WTC11 (cell line): ENCODE measurements around the gene HSD3B7. TPM values are rescaled to one million over a fixed set of nuclear protein-coding genes. Genes with fewer than 3 reads are reported as not detected.

Source experiments
- ATAC-seq: fragments of 200-7000 bp; cut with Tn5 transposase; 2 replicates; pipeline ENCODE4 v1.10.0; 2021; ENCODE audit warnings: mild to moderate bottlenecking, moderate library complexity
- CTCF ChIA-PET: fragments of 300-600 bp; sonication (Branson Sonifier 250); formaldehyde crosslinking; loops from one replicate; lab custom pipeline; 2021; ENCODE audit warnings: antibody characterized with exemption; lab: Charles Lee
- POLR2A ChIA-PET: fragments of 350-600 bp; sonication (Branson Sonifier 250); formaldehyde crosslinking; loops from one replicate; lab custom pipeline; 2021; ENCODE audit warnings: antibody characterized with exemption; lab: Charles Lee
- DNase-seq: peaks from one replicate; pipeline ENCODE4 v3.0.0; 2021; ENCODE audit warnings: low spot score
- H3K27ac Mint-ChIP-seq: 2 replicates; pipeline ENCODE4 v1.8.0; 2021; ENCODE audit warnings: mixed read lengths
- H3K27me3 Mint-ChIP-seq: 2 replicates; pipeline ENCODE4 v1.8.0; 2021; ENCODE audit warnings: low read depth, mild to moderate bottlenecking, moderate library complexity, mixed read lengths
- H3K36me3 Mint-ChIP-seq: 2 replicates; pipeline ENCODE4 v1.8.0; 2021; ENCODE audit warnings: mixed read lengths
- H3K4me1 Mint-ChIP-seq: 2 replicates; pipeline ENCODE4 v1.8.0; 2022; ENCODE audit warnings: mixed read lengths
- H3K4me3 Mint-ChIP-seq: 2 replicates; pipeline ENCODE4 v1.8.0; 2021; ENCODE audit warnings: mild to moderate bottlenecking, moderate library complexity, mixed read lengths
- H3K9me3 Mint-ChIP-seq: 2 replicates; pipeline ENCODE4 v1.8.0; 2021; ENCODE audit warnings: mixed read lengths
- ESRRA ChIP-seq: sonication (generic); formaldehyde crosslinking; IDR thresholded peaks from 2 replicates; pipeline ENCODE4 v1.8.1; 2022; ENCODE audit warnings: mild to moderate bottlenecking, missing genetic modification reagents, borderline replicate concordance
- FOXJ3 ChIP-seq: sonication (generic); formaldehyde crosslinking; IDR thresholded peaks from 2 replicates; pipeline ENCODE4 v1.9.0; 2021; ENCODE audit warnings: missing genetic modification reagents, mild to moderate bottlenecking, borderline replicate concordance
- JUN ChIP-seq: sonication (generic); formaldehyde crosslinking; IDR thresholded peaks from 2 replicates; pipeline ENCODE4 v1.8.0; 2023; ENCODE audit warnings: mild to moderate bottlenecking, missing genetic modification reagents
- MYBL2 ChIP-seq: sonication (generic); formaldehyde crosslinking; IDR thresholded peaks from 2 replicates; pipeline ENCODE4 v1.8.1; 2023; ENCODE audit warnings: mild to moderate bottlenecking, moderate library complexity, missing genetic modification reagents
- NFE2L1 ChIP-seq: sonication (generic); formaldehyde crosslinking; IDR thresholded peaks from 2 replicates; pipeline ENCODE4 v1.8.1; 2023; ENCODE audit warnings: missing genetic modification reagents
- RELA ChIP-seq: sonication (generic); formaldehyde crosslinking; IDR thresholded peaks from 2 replicates; pipeline ENCODE4 v1.8.1; 2022; ENCODE audit warnings: missing genetic modification reagents, mild to moderate bottlenecking, borderline replicate concordance
- SMAD4 ChIP-seq: sonication (generic); formaldehyde crosslinking; IDR thresholded peaks from 2 replicates; pipeline ENCODE4 v1.8.0; 2022; ENCODE audit warnings: mild to moderate bottlenecking, missing genetic modification reagents
- SOX15 ChIP-seq: fragments of 250-450 bp; sonication (Bioruptor Pico); IDR thresholded peaks from 2 replicates; pipeline ENCODE4 v1.9.0; 2021; ENCODE audit warnings: mild to moderate bottlenecking
- SP1 ChIP-seq: sonication (generic); formaldehyde crosslinking; conservative IDR thresholded peaks from 2 replicates; pipeline ENCODE4 v1.8.1; 2022; ENCODE audit warnings: missing genetic modification reagents
- TCF7 ChIP-seq: sonication (generic); formaldehyde crosslinking; IDR thresholded peaks from 2 replicates; pipeline ENCODE4 v1.8.0; 2022; ENCODE audit warnings: mild to moderate bottlenecking, low read depth, missing genetic modification reagents, moderate library complexity
- TEAD4 ChIP-seq: sonication (generic); formaldehyde crosslinking; IDR thresholded peaks from 2 replicates; pipeline ENCODE4 v1.8.0; 2022; ENCODE audit warnings: mild to moderate bottlenecking, missing genetic modification reagents
- ZBTB21 ChIP-seq: sonication (generic); formaldehyde crosslinking; IDR thresholded peaks from 2 replicates; pipeline ENCODE4 v1.8.1; 2023; ENCODE audit warnings: mild to moderate bottlenecking, missing genetic modification reagents, borderline replicate concordance
- ZNF121 ChIP-seq: sonication (generic); formaldehyde crosslinking; IDR thresholded peaks from 2 replicates; pipeline ENCODE4 v1.8.0; 2023; ENCODE audit warnings: missing genetic modification reagents
- ZNF219 ChIP-seq: sonication (generic); formaldehyde crosslinking; IDR thresholded peaks from 2 replicates; pipeline ENCODE4 v1.8.0; 2023; ENCODE audit warnings: missing genetic modification reagents, mild to moderate bottlenecking, borderline replicate concordance
- ZNF416 ChIP-seq: fragments of 250-450 bp; sonication (Bioruptor Pico); IDR thresholded peaks from 2 replicates; pipeline ENCODE4 v1.9.0; 2021; ENCODE audit warnings: mild to moderate bottlenecking, inconsistent platforms
- total RNA-seq: library from RNA; stranded (reverse); gene quantifications from 3 replicates; pipeline ENCODE4 v1.2.3, GENCODE V29; 2021
- TF ChIP-seq, protein P1 (sequence below): sonication (generic); formaldehyde crosslinking; IDR thresholded peaks from 2 replicates; pipeline ENCODE4 v1.8.1; 2023; ENCODE audit warnings: mild to moderate bottlenecking, missing genetic modification reagents
- TF ChIP-seq, protein P2 (sequence below): sonication (generic); formaldehyde crosslinking; IDR thresholded peaks from 2 replicates; pipeline ENCODE4 v1.8.0; 2023; ENCODE audit warnings: mild to moderate bottlenecking, missing genetic modification reagents
- TF ChIP-seq, protein P3 (sequence below): fragments of 250-450 bp; sonication (Bioruptor Pico); IDR thresholded peaks from 2 replicates; pipeline ENCODE4 v1.9.0; 2021; ENCODE audit warnings: moderate library complexity, mild to moderate bottlenecking, inconsistent platforms, borderline replicate concordance

Gene HSD3B7
- total RNA-seq, 1 experiment from 2014 or later, result 4.5 TPM

DNA sequence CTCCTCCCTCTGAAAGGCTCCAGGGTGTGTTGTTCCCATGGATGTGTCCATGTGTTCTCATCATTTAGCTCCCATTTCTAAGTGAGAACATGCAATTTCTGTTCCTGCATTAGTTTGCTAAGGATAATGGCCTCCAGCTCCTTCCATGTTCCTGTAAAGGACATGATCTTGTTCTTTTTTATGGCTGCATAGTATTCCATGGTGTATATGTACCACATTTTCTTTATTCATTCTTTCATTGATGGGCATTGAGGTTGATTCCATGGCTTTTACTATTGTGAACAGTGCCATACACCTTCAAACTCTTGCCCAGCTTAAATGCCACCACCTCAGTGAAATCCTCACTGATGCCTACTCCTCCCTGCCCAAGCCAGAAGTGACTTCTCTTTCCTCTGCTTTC lies 40.7 kb upstream of the HSD3B7 start:
- H3K9me3 Mint-ChIP-seq, result no peaks in the 10 kb centered on the region
- ATAC-seq, result no peak
- no peak for TF ChIP-seq ZNF219 (CRISPR knock-in tag)
- TF ChIP-seq ZNF416, result no peak
- TF ChIP-seq, protein P1, sequence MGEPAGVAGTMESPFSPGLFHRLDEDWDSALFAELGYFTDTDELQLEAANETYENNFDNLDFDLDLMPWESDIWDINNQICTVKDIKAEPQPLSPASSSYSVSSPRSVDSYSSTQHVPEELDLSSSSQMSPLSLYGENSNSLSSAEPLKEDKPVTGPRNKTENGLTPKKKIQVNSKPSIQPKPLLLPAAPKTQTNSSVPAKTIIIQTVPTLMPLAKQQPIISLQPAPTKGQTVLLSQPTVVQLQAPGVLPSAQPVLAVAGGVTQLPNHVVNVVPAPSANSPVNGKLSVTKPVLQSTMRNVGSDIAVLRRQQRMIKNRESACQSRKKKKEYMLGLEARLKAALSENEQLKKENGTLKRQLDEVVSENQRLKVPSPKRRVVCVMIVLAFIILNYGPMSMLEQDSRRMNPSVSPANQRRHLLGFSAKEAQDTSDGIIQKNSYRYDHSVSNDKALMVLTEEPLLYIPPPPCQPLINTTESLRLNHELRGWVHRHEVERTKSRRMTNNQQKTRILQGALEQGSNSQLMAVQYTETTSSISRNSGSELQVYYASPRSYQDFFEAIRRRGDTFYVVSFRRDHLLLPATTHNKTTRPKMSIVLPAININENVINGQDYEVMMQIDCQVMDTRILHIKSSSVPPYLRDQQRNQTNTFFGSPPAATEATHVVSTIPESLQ (CRISPR knock-in tag), result no peak
- no peak for TF ChIP-seq NFE2L1
- TF ChIP-seq, protein P2, sequence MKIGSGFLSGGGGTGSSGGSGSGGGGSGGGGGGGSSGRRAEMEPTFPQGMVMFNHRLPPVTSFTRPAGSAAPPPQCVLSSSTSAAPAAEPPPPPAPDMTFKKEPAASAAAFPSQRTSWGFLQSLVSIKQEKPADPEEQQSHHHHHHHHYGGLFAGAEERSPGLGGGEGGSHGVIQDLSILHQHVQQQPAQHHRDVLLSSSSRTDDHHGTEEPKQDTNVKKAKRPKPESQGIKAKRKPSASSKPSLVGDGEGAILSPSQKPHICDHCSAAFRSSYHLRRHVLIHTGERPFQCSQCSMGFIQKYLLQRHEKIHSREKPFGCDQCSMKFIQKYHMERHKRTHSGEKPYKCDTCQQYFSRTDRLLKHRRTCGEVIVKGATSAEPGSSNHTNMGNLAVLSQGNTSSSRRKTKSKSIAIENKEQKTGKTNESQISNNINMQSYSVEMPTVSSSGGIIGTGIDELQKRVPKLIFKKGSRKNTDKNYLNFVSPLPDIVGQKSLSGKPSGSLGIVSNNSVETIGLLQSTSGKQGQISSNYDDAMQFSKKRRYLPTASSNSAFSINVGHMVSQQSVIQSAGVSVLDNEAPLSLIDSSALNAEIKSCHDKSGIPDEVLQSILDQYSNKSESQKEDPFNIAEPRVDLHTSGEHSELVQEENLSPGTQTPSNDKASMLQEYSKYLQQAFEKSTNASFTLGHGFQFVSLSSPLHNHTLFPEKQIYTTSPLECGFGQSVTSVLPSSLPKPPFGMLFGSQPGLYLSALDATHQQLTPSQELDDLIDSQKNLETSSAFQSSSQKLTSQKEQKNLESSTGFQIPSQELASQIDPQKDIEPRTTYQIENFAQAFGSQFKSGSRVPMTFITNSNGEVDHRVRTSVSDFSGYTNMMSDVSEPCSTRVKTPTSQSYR (CRISPR knock-in tag), result no peak
- TF ChIP-seq SMAD4, result no peak
- no peak for TF ChIP-seq ESRRA (CRISPR knock-in tag)
- no peak for TF ChIP-seq ZNF121 (CRISPR knock-in tag)
- TF ChIP-seq, protein P3, sequence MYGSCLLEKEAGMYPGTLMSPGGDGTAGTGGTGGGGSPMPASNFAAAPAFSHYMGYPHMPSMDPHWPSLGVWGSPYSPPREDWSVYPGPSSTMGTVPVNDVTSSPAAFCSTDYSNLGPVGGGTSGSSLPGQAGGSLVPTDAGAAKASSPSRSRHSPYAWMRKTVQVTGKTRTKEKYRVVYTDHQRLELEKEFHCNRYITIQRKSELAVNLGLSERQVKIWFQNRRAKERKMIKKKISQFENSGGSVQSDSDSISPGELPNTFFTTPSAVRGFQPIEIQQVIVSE, result no peak
- TF ChIP-seq TCF7, result no peak
- TF ChIP-seq RELA (CRISPR knock-in tag), result no peak
- TF ChIP-seq SOX15 (CRISPR knock-in tag), result no peak
- TF ChIP-seq SP1 (CRISPR knock-in tag), result no peak
- no peak for TF ChIP-seq FOXJ3 (CRISPR knock-in tag)
- no peak for TF ChIP-seq ZBTB21
- no peak for TF ChIP-seq JUN (CRISPR knock-in tag)
- no peak for TF ChIP-seq MYBL2 (CRISPR knock-in tag)
- H3K27me3 Mint-ChIP-seq, result no peaks in the 10 kb centered on the region
- CTCF ChIA-PET, result no interaction called here
- H3K36me3 Mint-ChIP-seq, result peaks cover 37% of the 10 kb centered on the region
- peaks cover 18% of the 10 kb centered on the region for H3K4me1 Mint-ChIP-seq
- no peak for DNase-seq
- POLR2A ChIA-PET, result interaction anchor here (0.7 kb wide), 1 partner anchor 10 kb away, joined by 3 read pairs; no protein-coding TSS in a partner anchor
- H3K4me3 Mint-ChIP-seq, result no peak overlapping the region
- no peak overlapping the region for H3K27ac Mint-ChIP-seq

DNA sequence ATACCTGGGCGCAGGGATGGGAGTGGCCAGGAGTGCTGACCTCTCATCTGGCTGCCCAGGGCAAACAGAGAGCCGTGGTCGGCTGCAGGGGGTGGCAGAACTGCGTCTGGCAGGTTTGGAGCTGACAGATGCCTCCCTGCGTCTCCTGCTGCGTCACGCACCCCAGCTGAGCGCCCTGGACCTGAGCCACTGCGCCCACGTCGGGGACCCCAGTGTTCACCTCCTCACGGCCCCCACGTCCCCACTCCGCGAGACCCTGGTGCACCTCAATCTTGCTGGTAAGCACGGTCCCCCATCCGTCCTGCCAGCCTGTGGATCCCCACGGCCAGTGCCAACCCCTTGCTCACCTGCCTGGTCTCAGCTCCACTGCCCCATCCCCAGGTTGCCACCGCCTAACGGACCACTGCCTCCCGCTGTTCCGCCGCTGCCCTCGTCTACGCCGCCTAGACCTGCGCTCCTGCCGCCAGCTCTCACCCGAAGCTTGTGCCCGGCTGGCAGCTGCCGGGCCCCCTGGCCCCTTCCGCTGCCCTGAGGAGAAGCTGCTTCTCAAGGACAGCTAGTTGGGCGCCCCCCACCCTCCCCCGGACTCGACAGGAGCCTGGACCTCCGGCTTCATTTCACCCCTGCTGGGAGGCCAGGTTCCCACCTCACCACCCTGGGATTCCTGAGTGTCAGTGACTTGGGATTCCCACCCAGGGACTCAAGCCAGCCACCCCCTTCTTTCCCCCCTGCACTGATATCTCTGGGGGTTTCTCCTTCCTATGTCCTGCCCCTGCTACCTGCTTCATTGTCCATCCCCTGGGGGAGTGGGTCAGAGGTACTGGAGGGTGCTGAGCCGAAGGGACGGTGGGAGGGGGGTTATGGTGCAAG lies 38.1 kb upstream of the HSD3B7 start:
- Mint-ChIP-seq H3K9me3 (no peaks in the 10 kb centered on the region), H3K4me1 (peaks cover 29% of the 10 kb centered on the region), H3K36me3 (peaks cover 28% of the 10 kb centered on the region), H3K4me3 (peak overlapping the region; percentile 43), H3K27ac (peak overlapping the region; percentile 78), H3K27me3 (no peaks in the 10 kb centered on the region)
- DNase-seq (no peak), ATAC-seq (no peak)
- no peak for TF ChIP-seq TEAD4 (CRISPR knock-in tag)
- 0 out of 2 replicates have a peak, but pooled peaks have one; percentile 23 for TF ChIP-seq ESRRA (CRISPR knock-in tag)
- POLR2A ChIA-PET, result interaction anchor here (1.6 kb wide), 1 partner anchor 23 kb away, joined by 3 read pairs; the partner anchor contains the start of gene FBXL19
- CTCF ChIA-PET, result interaction anchor here (0.5 to 2.1 kb wide), 7 partner anchors 11 to 195 kb away, joined by 3 to 12 read pairs (median 3); partner anchors contain the start of gene VKORC1
